ENCODE measurements around the gene PRR22. TPM values are rescaled to one million over a fixed set of nuclear protein-coding genes. Genes with fewer than 3 reads are reported as not detected.
"Not testable (repeated sequence)": the region's sequence is repeated elsewhere in the genome, so short reads cannot be mapped to it uniquely, and the experiment has no call there.

Gene PRR22
- polyA plus RNA-seq, 1 donor: 4.6 TPM

DNA sequence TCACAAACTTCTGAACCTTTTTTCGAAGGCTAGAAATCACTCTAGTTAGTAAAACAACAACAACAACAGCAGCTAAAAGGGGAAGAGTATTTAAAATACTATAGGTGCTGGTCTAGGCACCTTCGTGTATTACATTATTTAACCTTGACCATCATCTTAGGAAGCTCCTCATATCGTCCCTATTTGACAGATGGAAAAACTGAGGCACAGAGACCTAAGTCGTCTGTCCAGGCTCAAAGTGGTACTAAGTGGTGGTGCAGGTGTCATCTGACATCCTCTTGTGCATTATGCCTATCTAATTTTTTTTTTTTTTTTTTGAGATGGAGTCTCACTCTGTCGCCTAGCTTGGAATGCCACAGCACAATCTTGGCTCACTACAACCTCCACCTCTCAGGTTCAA is 35.0 kb downstream of the PRR22 start:
- WGBS (ENCODE audit: insufficient coverage, low lambda C conversion rate): no CpG with 5 or more reads among the region's 5 CpGs
- no peaks in the 10 kb centered on the region for H3K9me3 ChIP-seq (ENCODE audit: control insufficient read depth, low read depth, low read length)

DNA sequence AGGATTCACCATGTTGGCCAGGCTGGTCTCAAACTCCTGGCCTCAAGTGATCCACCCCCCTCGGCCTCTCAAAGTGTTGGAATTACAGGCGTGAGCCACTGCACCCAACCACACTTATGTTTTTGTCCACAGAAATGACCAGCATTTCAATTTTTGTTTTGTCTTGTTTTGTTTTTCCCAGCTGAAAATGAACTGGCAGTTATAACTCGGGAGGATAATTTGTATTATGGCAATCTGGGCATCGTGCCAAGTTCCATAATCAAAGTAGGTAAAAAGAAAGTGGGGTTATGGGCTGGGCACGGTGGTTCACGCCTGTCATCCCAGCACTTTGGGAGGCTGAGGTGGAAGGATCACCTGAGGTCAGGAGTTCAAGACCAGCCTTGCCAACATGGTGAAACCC is 35.6 kb downstream of the PRR22 start:
- DNase-seq; H3K4me1 ChIP-seq (ENCODE audit: control insufficient read depth, insufficient read depth, low read length); H3K27ac ChIP-seq (ENCODE audit: low read length); H3K4me3 ChIP-seq (ENCODE audit: low read length); H3K27me3 ChIP-seq (ENCODE audit: control insufficient read depth, insufficient read depth, low read length); H3K36me3 ChIP-seq (ENCODE audit: control insufficient read depth, insufficient read depth, low read length); H3K9me3 ChIP-seq (ENCODE audit: control insufficient read depth, low read depth, low read length): not testable (repeated sequence)
- 75% methylated on average over 2 of the region's 6 CpGs for WGBS (ENCODE audit: insufficient coverage, low lambda C conversion rate)

More for the DNA sequence above, 35.0 kb downstream of the PRR22 start:
- Histone ChIP-seq H3K27ac (ENCODE audit: low read length) (no peak overlapping the region), H3K4me3 (ENCODE audit: low read length) (no peak overlapping the region), H3K4me1 (ENCODE audit: control insufficient read depth, insufficient read depth, low read length) (no peaks in the 10 kb centered on the region), H3K36me3 (ENCODE audit: control insufficient read depth, insufficient read depth, low read length) (no peaks in the 10 kb centered on the region), H3K27me3 (ENCODE audit: control insufficient read depth, insufficient read depth, low read length) (no peaks in the 10 kb centered on the region)
- DNase-seq: no peak

DNA sequence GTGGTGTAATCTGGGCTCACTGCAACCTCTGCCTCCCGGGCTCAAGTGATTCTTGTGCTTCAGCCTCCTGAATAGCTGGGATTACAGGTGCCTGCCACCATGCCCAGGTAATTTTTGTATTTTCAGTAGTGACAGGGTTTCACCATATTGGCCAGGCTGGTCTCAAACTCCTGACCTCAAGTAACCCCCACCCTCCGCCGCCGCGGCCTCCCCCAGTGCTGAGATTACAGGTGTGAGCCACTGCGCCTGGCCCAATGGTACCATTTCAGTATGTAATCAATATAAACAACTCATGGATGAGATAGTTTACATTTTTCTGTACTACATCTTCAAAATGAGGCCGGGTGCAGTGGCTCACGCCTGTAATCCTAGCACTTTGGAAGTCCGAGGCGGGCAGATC is 39.5 kb downstream of the PRR22 start:
- not testable (repeated sequence) for H3K36me3 ChIP-seq (ENCODE audit: control insufficient read depth, insufficient read depth, low read length); H3K27me3 ChIP-seq (ENCODE audit: control insufficient read depth, insufficient read depth, low read length); H3K27ac ChIP-seq (ENCODE audit: low read length); H3K9me3 ChIP-seq (ENCODE audit: control insufficient read depth, low read depth, low read length); DNase-seq; H3K4me1 ChIP-seq (ENCODE audit: control insufficient read depth, insufficient read depth, low read length); H3K4me3 ChIP-seq (ENCODE audit: low read length)
- no CpG with 5 or more reads among the region's 10 CpGs for WGBS (ENCODE audit: insufficient coverage, low lambda C conversion rate)

DNA sequence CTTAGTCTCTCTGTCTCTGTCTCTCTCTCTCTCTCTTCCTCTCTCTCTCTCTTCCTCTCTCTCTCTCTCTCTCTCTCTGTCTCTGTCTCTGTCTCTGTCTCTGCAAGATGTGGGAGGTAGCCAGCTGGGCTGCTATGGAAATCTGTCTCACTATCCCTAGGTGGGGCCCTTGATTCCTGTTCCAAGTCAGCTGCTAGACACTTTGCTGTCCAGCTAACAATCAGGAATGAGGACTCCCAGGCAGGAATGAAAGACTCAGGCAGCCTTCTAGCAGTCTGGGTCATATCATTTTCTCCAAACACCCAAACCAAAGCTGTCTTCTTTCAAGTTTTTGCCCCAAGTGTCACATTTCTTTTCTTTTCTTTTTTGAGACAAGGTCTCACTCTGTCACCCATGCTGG is 40.9 kb downstream of the PRR22 start:
- H3K36me3 ChIP-seq (ENCODE audit: control insufficient read depth, insufficient read depth, low read length): no peaks in the 10 kb centered on the region
- no peak overlapping the region for H3K27ac ChIP-seq (ENCODE audit: low read length)
- no peaks in the 10 kb centered on the region for H3K4me1 ChIP-seq (ENCODE audit: control insufficient read depth, insufficient read depth, low read length)
- no peaks in the 10 kb centered on the region for H3K9me3 ChIP-seq (ENCODE audit: control insufficient read depth, low read depth, low read length)
- no peaks in the 10 kb centered on the region for H3K27me3 ChIP-seq (ENCODE audit: control insufficient read depth, insufficient read depth, low read length)
- DNase-seq: no peak
- no peak overlapping the region for H3K4me3 ChIP-seq (ENCODE audit: low read length)

DNA sequence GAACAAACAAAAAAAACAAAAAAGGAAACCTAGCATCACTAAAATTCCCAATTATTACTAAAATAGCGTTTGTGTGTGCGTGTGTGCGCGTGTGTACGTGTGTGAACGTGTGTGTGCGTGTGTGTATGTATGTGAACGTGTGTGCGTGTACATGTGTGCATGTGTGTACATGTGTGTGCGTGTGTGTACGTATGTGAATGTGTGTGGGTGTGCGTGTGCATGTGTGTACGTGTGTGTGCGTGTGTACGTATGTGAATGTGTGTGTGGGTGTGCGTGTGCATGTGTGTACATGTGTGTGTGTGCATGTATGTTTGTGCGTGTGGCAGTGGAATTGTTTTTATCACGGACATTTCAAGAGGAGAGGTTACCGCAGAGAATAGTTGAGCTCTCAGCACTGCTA is 42.5 kb downstream of the PRR22 start:
- no peaks in the 10 kb centered on the region for H3K27me3 ChIP-seq (ENCODE audit: control insufficient read depth, insufficient read depth, low read length)
- no peaks in the 10 kb centered on the region for H3K9me3 ChIP-seq (ENCODE audit: control insufficient read depth, low read depth, low read length)
- no peaks in the 10 kb centered on the region for H3K4me1 ChIP-seq (ENCODE audit: control insufficient read depth, insufficient read depth, low read length)
- WGBS (ENCODE audit: insufficient coverage, low lambda C conversion rate): no CpG with 5 or more reads among the region's 19 CpGs
- no peak for DNase-seq
- H3K36me3 ChIP-seq (ENCODE audit: control insufficient read depth, insufficient read depth, low read length): no peaks in the 10 kb centered on the region
- no peak overlapping the region for H3K4me3 ChIP-seq (ENCODE audit: low read length)
- no peak overlapping the region for H3K27ac ChIP-seq (ENCODE audit: low read length)

DNA sequence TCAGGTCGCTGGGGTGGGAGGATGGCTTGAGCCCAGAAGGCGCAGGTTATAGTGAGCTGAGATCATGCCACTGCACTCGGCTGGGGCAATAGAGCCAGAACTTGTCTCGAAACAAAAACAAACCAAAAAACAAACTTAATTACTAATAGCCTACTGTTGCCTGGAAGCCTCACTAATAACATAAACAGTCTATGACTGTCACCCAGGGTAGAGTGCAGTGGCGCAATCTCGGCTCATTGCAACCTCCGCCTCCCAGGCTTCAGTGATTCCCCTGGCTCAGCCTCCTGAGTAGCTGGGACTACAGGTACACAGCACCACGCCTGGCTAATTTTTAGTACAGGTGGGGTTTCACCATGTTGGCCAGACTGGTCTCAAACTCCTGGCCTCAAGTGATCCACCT is 46.1 kb downstream of the PRR22 start:
- WGBS (ENCODE audit: insufficient coverage, low lambda C conversion rate): 100% methylated on average over 1 of the region's 8 CpGs
- Histone ChIP-seq H3K27ac (ENCODE audit: low read length) (no peak overlapping the region), H3K27me3 (ENCODE audit: control insufficient read depth, insufficient read depth, low read length) (no peaks in the 10 kb centered on the region), H3K9me3 (ENCODE audit: control insufficient read depth, low read depth, low read length) (no peaks in the 10 kb centered on the region), H3K36me3 (ENCODE audit: control insufficient read depth, insufficient read depth, low read length) (no peaks in the 10 kb centered on the region), H3K4me3 (ENCODE audit: low read length) (no peak overlapping the region), H3K4me1 (ENCODE audit: control insufficient read depth, insufficient read depth, low read length) (no peaks in the 10 kb centered on the region)
- DNase-seq: no peak

DNA sequence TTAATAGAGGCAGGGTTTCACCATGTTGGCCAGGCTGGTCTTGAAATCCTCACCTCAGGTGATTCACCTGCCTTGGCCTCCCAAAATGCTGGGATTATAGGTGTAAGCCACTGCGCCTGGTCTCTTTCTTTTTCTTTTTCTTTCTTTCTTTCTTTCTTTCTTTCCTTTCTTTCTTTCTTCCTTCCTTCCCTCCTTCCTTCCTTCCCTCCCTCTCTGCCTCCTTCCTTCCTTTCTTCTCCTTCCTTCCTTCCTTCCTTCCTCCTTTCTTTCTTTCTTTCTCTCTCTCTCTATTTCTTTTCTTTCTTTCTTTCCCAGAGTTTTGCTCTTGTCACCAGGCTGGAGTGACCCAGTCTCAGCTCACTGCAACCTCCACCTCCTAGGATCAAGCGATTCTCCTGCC is 51.4 kb downstream of the PRR22 start:
- not testable (repeated sequence) for H3K36me3 ChIP-seq (ENCODE audit: control insufficient read depth, insufficient read depth, low read length); DNase-seq; H3K27me3 ChIP-seq (ENCODE audit: control insufficient read depth, insufficient read depth, low read length); H3K27ac ChIP-seq (ENCODE audit: low read length); H3K9me3 ChIP-seq (ENCODE audit: control insufficient read depth, low read depth, low read length); H3K4me1 ChIP-seq (ENCODE audit: control insufficient read depth, insufficient read depth, low read length); H3K4me3 ChIP-seq (ENCODE audit: low read length)
- 100% methylated on average over 1 of the region's 2 CpGs for WGBS (ENCODE audit: insufficient coverage, low lambda C conversion rate)

Other genes starting within 250 kb of the PRR22 start
- 0.58 TPM for gene TINCR, start 216.8 kb downstream of the PRR22 start, polyA plus RNA-seq
- 88.5 TPM for gene SAFB2, start 162.0 kb downstream of the PRR22 start, polyA plus RNA-seq
- 111 TPM for gene SAFB, start 161.7 kb downstream of the PRR22 start, polyA plus RNA-seq
- gene MICOS13, start 104.2 kb downstream of the PRR22 start, polyA plus RNA-seq: 48.0 TPM
- 5.7 TPM for gene HSD11B1L, start 103.7 kb downstream of the PRR22 start, polyA plus RNA-seq
- gene RPL36, start 94.5 kb downstream of the PRR22 start, polyA plus RNA-seq: 1,331 TPM
- gene LONP1, start 64.6 kb downstream of the PRR22 start, polyA plus RNA-seq: 54.0 TPM
- not detected for gene CATSPERD, start 64.1 kb downstream of the PRR22 start, polyA plus RNA-seq
- gene DUS3L, start 6.4 kb upstream of the PRR22 start, polyA plus RNA-seq: 34.6 TPM
- 2.3 TPM for gene NRTN, start 20.3 kb upstream of the PRR22 start, polyA plus RNA-seq
- gene FUT6, start 55.0 kb upstream of the PRR22 start, polyA plus RNA-seq: 0.99 TPM
- gene FUT3, start 66.7 kb upstream of the PRR22 start, polyA plus RNA-seq: 1.0 TPM
- gene FUT5, start 85.8 kb upstream of the PRR22 start, polyA plus RNA-seq: not detected
- 203 TPM for gene NDUFA11, start 119.0 kb upstream of the PRR22 start, polyA plus RNA-seq
- 8.1 TPM for gene VMAC, start 120.1 kb upstream of the PRR22 start, polyA plus RNA-seq
- 16.7 TPM for gene CAPS, start 129.5 kb upstream of the PRR22 start, polyA plus RNA-seq
- 53.3 TPM for gene RANBP3, start 193.4 kb upstream of the PRR22 start, polyA plus RNA-seq

All from large intestine (tissue), 3 donors.